Lower leg skin (tissue), 3 donors: ENCODE data around the gene PSMG4.

Source experiments
- CTCF ChIP-seq, 3 donors: fragments of 450-650 bp; IDR thresholded peaks; one replicate each; pipeline ENCODE4 v1.5.1; 2016; ENCODE audit warnings: antibody characterized with exemption in 3 of 3, mild to moderate bottlenecking in 3 of 3, moderate library complexity in 2 of 3
- POLR2A ChIP-seq, 2 donors: fragments of 450-650 bp; IDR thresholded peaks; one replicate each; pipeline ENCODE4 v1.6.1; 2016 to 2017; ENCODE audit warnings: antibody characterized with exemption in 2 of 2, mild to moderate bottlenecking in 1 of 2, moderate library complexity in 1 of 2

GRCh38 chr6:3297909-3298308, 39.2 kb downstream of the PSMG4 start:
- TF ChIP-seq POLR2A (IDR thresholded peaks at IDR 0.05), result no peak
- TF ChIP-seq CTCF (IDR thresholded peaks at IDR 0.05), result no peak
